NCI-H82 (cell line): ENCODE measurements around the gene AOC3.
"Not testable (repeated sequence)": the region's sequence is repeated elsewhere in the genome, so short reads cannot be mapped to it uniquely, and the experiment has no call there.

Source experiments
- DNase-seq: peaks from one replicate; lab custom pipeline; 2025; lab: John Stamatoyannopoulos, UW

Gene AOC3

GRCh38 chr17:42844271-42844670, 6.7 kb upstream of the AOC3 start, which contains the start of gene AOC2:
TSS of gene AOC2 (plus strand) at chr17:42844580. CDS start at chr17:42844627, 47 bp downstream.
- DNase-seq, result no peak

GRCh38 chr17:42844761-42845555, 6.0 kb upstream of the AOC3 start:
- no peak for DNase-seq

GRCh38 chr17:42845556-42845917, 5.5 kb upstream of the AOC3 start:
- DNase-seq, result no peak

DNA sequence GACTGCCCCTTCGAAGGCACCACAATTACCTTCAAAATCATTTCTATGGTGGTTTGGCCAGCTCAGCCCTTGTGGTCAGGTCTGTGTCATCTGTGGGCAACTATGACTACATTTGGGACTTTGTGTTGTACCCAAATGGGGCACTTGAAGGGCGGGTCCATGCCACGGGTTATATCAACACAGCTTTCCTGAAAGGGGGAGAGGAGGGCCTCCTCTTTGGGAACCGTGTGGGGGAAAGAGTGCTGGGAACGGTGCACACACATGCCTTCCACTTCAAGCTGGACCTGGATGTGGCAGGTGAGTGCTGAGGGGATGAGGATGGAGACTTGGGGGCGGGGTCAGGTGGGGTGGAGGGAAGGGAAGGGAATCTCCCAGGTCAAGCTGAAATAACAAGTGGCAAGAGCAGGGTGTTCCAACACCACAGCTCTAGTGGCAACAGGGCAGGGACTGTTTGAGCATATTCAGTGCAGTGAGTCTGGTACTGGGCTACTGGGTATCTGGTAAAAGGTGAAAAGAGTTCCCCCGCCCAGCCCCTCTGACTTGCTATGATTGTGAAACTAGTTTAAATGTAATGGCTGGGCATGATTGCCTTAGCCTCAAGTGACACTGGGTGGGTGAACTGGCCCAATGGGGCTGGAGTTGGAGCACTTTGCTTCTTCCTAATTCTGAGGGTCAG, 4.9 kb upstream of the AOC3 start:
- no peak for DNase-seq

DNA sequence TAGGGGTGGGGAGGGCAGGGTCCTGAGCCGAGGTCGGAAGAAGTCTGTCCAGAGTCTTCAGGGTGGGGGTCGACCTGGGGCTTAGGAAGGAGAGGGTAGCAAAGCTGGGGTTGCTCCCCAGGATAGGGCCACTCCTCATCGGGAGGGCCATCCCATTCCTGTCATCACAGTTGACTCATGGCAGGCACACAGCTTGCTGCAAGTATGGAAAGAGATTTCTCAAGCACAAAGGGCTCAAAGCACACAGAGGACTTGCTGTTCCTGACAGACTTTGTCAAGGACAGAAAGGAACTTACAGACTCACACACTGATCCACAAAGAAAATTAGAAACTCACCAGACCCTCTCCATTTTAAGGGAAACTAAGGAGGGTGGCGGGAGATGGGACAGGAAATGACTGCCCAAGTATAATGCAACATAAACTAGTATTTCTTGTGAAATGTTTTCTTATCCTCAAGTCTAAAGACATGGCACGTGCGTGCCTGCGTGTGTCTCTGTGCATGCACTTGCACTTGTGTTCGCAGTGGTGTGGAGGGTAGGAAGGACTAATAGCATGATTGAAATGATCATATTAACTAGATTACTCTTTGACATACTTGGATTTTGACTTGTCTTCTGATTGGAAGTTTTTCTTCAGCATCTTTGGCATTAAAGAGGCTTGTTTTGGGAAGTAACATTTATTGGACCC, 4.3 kb upstream of the AOC3 start:
- no peak for DNase-seq

GRCh38 chr17:42848093-42848492, 2.9 kb upstream of the AOC3 start:
- DNase-seq, result no peak

DNA sequence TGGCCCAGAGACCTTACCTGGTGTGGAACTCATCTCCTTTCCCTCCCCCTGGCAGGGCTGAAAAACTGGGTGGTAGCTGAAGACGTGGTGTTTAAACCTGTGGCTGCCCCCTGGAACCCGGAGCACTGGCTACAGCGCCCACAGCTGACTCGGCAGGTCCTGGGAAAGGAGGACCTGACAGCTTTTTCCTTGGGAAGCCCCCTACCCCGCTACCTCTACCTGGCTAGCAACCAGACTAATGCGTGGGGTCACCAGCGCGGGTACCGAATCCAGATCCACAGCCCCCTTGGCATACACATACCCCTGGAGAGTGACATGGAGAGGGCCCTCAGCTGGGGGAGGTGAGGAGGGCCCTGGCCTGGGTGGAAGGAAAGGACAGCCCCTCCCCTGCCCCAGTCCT, 2.0 kb upstream of the AOC3 start:
- DNase-seq, result no peak

DNA sequence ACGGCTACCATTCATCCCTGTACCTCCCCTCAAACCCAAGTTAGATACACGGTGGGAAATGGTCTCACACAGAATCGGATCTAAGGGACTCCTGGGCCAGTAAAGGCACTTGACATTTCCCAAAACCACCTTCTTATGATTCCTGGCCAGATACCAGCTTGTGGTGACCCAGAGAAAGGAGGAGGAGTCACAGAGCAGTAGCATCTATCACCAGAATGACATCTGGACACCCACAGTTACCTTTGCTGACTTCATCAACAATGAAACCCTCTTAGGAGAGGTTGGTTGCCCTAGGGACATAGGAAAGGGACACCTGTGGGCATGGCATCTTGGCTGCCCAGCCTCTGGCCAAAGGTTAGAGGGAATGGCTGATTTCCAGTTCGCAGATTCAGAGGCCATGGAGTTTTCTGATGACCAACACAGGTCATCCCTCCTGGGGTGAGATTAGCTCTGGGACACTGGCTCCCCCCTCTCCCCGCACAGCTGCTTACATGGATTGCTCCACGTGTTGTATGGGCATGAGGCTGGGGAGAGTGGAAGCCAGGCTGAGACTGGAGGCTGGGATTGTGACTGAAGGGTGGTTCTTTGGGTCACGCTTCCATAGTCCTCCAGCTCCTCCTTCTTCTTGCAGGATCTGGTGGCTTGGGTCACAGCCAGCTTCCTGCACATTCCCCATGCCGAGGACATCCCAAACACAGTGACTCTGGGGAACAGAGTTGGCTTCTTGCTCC, 1.4 kb upstream of the AOC3 start:
- DNase-seq, result no peak

GRCh38 chr17:42851371-42852240, 607 bp downstream of the AOC3 start:
- DNase-seq, result not testable (repeated sequence)

GRCh38 chr17:42852351-42852750, 1.4 kb downstream of the AOC3 start:
- DNase-seq, result no peak

GRCh38 chr17:42853004-42853403, 2.0 kb downstream of the AOC3 start:
- no peak for DNase-seq

- DNase-seq, result no peak
Measured at GRCh38 chr17:42853597-42853967, 2.6 kb downstream of the AOC3 start.

GRCh38 chr17:42853968-42854790, 3.2 kb downstream of the AOC3 start:
- DNase-seq, result no peak

DNA sequence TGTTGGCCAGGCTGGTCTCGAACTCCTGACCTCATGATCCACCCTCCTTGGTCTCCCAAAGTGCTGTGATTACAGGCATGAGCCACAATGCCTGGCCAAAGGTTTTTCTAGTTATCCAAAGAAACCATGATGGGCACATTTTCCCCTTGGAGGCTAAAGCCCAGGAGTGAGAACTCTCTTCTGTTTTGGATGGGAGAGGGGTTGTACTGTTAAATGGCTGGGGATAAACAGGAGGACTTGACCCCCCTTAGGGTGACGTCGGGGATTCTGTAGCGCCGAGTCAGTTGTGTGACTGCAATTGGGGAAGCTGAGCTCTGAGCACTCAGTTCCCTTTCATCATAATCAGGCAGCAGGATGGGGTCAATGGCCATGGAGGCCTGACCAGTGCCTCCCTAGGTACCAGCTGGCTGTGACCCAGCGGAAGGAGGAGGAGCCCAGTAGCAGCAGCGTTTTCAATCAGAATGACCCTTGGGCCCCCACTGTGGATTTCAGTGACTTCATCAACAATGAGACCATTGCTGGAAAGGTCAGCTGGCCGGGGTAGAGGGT, 4.1 kb downstream of the AOC3 start:
- no peak for DNase-seq

GRCh38 chr17:42856093-42856492, 5.1 kb downstream of the AOC3 start:
- DNase-seq, result not testable (repeated sequence)

- DNase-seq, result not testable (repeated sequence)
Measured at GRCh38 chr17:42856516-42856915, 5.5 kb downstream of the AOC3 start.

- DNase-seq, result no peak
Measured at GRCh38 chr17:42857389-42857788, 6.4 kb downstream of the AOC3 start.

DNA sequence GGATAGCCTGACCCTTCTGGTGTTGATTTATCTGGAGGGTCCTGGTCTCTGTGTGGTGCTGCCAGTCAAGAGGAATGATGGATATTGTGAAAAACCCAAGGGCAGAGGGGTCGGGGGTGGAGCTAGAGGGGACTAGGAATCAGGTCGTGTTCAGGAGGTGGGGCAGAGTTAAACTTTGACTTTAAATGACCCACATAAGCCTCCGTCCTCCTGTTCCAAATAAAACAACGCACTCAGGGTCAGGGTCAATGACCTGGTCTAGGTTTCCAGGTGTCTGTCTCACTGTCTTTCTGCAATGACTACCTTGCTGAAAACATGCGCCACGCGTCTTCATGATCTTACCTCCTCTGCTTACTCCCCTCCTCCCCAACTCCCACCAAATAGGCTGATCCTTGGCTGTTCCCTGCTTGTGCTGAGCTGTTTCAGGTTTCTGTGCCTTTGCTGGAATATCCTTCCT, 14.7 kb downstream of the AOC3 start:
- no peak for DNase-seq

DNA sequence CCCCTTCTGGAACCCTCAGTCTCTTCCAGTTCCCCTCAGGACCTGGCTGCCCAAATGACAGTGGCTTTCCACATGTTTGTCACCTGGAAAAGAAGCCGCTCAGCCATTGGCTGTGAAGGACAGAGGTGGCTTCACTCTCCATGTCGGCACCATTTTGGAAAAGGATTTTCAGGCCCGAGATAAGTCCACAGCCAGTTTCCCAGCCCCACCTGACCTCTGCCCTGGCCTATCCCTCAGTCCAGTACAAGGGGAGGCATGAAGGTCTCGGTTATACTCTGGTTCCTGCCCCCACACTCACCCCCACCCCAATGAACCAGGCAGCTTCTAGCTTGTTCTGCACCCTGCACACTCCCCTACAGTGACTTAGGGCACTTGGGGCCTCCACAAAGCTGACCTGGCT, 15.2 kb downstream of the AOC3 start:
- no peak for DNase-seq
